NB4 (cell line): ENCODE results near the gene HARBI1.

ENCODE experiments used
- POLR2A ChIP-seq: IDR thresholded peaks from 2 replicates; pipeline ENCODE4 v1.6.1; 2011; ENCODE audit warnings: mild to moderate bottlenecking; ENCODE audit not compliant: insufficient read length; ENCODE audit errors: extremely low read depth
- TF ChIP-seq, protein P1 (sequence below): IDR thresholded peaks from one replicate; pipeline ENCODE4 v1.5.1; 2012; ENCODE audit warnings: low read depth, low read length

DNA sequence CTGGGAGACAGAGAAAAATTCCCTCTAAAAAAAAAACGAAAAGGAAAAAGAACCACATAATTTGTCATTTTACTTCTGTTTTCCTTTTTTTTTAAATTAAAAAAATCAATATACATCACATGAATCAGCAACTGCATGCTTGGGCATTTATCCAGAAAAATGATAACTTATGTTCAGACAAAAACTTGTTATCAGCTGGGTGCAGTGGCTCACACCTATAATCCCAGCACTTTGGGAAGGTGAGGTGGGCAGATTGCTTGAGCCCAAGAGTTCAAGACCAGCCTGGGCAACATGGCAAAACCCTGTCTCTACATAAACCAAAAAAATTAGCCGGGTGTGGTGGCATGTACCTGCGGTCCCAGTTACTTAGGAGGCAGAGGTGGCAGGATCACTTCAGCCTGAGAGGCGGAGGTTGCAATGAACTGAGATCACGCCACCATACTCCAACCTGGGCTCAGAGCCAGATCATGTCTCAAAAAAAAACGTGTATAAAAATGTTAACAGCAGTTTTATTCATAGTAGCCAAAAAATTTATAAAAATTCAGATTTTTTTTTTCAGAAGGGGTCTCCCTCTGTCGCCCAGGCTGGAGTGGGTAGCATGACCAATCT, 51.7 kb downstream of the HARBI1 start:
- TF ChIP-seq, protein P1, sequence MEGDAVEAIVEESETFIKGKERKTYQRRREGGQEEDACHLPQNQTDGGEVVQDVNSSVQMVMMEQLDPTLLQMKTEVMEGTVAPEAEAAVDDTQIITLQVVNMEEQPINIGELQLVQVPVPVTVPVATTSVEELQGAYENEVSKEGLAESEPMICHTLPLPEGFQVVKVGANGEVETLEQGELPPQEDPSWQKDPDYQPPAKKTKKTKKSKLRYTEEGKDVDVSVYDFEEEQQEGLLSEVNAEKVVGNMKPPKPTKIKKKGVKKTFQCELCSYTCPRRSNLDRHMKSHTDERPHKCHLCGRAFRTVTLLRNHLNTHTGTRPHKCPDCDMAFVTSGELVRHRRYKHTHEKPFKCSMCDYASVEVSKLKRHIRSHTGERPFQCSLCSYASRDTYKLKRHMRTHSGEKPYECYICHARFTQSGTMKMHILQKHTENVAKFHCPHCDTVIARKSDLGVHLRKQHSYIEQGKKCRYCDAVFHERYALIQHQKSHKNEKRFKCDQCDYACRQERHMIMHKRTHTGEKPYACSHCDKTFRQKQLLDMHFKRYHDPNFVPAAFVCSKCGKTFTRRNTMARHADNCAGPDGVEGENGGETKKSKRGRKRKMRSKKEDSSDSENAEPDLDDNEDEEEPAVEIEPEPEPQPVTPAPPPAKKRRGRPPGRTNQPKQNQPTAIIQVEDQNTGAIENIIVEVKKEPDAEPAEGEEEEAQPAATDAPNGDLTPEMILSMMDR, result no peak
- no peak for TF ChIP-seq POLR2A
